ENCODE measurements around the gene NSUN3.

GRCh38 chr3:94110854-94111253 lies 48.0 kb downstream of the NSUN3 start:
- TF ChIP-seq EP300 (IDR thresholded peaks at IDR 0.05) (no peak), POLR2A (IDR thresholded peaks at IDR 0.05) (no peak)
- TF ChIP-seq, protein P1, sequence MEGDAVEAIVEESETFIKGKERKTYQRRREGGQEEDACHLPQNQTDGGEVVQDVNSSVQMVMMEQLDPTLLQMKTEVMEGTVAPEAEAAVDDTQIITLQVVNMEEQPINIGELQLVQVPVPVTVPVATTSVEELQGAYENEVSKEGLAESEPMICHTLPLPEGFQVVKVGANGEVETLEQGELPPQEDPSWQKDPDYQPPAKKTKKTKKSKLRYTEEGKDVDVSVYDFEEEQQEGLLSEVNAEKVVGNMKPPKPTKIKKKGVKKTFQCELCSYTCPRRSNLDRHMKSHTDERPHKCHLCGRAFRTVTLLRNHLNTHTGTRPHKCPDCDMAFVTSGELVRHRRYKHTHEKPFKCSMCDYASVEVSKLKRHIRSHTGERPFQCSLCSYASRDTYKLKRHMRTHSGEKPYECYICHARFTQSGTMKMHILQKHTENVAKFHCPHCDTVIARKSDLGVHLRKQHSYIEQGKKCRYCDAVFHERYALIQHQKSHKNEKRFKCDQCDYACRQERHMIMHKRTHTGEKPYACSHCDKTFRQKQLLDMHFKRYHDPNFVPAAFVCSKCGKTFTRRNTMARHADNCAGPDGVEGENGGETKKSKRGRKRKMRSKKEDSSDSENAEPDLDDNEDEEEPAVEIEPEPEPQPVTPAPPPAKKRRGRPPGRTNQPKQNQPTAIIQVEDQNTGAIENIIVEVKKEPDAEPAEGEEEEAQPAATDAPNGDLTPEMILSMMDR (IDR thresholded peaks at IDR 0.05), result no peak
